GM10847 (cell line): ENCODE measurements around the gene FIZ1.

Experiments
- POLR2A ChIP-seq: IDR thresholded peaks from 2 replicates; pipeline ENCODE4 v1.6.1; 2011; ENCODE audit not compliant: insufficient read length; ENCODE audit errors: extremely low read depth

Gene FIZ1

DNA sequence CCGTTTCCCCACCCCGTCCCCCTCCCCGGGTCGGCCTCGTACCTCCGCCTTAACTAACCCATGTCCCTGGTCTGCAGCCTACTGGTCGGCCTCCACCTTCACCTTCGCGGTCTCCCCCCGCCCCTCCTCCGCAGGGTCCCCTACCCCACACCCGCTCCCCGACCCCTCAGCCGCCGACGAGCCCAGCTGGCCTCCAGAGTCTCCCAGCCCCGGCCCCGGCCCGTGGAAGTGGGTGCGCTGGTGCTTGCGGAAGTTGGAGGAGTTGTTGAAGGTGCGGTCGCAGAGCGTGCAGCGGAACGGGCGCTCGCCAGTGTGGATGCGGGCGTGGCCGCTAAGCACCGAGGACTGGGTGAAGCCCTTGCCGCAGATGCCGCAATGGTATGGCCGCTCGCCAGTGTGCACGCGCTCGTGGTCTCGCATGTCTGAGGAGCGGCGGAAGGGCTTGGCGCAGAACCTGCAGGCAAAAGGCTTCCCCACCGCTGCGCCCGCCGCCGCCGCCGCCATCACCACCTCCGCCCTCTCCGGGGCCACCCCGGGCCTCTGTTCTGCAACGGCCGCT, 22.4 kb upstream of the FIZ1 start:
- TF ChIP-seq POLR2A, result no peak

DNA sequence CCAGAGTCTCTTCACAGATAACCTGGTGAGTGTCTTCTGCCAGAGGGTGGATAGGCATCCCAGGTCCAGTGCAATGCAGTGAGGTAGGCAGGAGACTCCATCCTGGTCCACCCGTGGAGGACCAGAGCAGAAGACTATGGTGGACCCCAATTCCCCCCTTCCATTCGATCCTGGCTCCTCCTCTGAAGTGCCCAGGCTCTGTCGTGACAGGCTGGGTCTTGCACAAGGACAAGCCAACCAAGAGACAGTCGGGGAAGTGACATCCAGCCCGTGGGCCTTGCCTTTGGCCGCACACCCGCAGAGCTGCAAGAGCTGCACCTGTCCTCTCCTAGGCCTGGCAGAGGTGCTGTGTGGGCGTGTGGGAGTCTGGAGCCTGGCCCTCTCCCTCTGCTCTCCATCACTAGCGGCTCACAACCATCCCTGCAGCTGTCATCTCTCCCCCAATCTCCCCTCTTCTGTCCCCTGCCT, 21.9 kb upstream of the FIZ1 start:
- TF ChIP-seq POLR2A, result no peak

DNA sequence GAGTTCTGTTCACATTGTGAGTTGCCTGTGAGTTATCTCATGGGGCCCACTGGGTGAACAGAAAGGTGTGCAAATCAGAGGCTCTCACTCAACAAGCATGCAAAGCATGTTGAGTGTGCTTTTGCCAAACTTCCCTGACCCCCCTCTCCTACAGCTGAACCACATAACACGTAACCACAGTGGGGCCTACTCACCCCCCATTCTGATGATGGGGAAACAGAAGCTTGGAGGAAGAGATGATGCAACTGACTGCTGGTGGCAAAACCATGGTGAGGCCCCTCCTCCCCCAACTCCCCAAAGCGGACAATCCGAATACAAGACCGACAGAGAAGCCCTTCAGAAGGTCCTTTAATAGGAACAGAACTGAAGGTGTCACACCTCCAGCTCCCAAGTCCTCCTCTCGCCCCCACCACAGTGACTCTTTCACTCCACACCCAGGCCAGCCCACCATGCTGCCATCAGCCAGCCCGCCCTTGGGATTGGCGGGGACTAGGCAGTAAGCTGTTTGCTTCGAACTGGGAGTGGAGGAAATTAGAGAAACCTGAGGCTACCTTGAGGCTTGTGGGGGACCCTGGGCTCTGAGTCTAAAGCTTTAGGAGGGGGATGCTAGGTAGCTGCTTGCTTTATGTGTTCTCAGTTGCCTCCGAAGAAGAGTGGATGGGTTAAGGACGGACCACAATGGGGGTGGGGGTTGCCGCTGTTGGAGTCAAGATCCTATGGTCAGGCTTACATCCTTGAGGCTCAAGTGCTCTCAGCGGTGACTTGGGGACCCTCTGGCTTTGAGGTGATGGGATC, 21.3 kb upstream of the FIZ1 start:
- TF ChIP-seq POLR2A, result no peak

DNA sequence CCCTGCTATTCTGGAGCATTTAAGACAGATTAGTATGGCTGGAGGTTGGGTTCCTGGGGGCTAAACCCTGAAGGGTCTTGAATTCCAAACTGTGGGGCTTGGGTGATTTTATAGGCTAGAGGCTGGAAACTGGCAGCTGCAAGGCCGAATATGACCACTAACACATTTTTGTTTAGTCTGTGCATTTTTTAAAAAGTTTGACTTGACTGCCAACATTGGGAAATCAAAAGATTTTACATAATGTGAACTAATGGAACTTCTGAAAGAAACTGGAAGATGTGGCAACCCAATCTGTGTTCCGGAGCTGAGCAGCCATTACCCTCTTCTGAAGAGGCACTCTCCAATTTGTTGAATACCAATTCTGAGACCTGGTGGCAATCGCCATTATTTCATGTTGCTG, 20.0 kb upstream of the FIZ1 start:
- TF ChIP-seq POLR2A, result no peak

DNA sequence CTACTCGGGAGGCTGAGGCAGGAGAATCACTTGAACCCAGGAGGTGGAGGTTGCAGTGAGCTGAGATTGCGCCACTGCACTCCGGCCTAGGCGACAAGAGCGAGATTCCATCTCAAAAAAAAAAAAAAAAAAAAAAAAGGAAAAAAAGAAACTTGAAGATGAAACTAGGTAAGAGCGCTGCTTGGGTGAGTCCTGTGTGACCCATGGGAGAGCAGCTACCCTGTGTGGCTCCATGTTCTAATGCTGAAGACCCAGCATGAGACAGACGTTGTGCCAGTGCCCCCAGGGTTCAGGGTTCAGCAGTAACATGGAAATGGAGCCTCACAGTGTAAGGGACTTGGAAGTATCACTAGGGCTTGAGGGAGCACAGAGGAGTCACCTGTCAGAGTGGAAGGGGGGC, 19.1 kb upstream of the FIZ1 start:
- no peak for TF ChIP-seq POLR2A

DNA sequence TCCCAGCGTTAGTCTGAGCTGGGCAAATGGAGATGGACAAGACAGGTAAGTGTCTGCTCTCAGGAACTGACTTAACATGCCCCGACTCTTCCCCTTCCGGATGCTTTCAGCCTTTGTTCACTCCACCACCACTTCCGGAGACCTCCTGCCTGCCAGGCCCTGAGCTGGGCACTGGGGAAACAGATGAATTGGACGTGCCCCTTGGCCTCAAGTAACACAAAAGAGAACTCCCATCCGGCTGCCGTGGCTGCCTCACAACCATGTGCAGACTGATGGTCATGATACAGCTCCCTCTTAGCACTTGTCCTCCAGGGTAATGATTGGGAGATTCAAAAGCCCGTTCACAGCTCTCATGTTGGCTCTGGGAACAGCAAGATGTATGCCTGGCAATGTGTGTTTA, 18.1 kb upstream of the FIZ1 start:
- no peak for TF ChIP-seq POLR2A

DNA sequence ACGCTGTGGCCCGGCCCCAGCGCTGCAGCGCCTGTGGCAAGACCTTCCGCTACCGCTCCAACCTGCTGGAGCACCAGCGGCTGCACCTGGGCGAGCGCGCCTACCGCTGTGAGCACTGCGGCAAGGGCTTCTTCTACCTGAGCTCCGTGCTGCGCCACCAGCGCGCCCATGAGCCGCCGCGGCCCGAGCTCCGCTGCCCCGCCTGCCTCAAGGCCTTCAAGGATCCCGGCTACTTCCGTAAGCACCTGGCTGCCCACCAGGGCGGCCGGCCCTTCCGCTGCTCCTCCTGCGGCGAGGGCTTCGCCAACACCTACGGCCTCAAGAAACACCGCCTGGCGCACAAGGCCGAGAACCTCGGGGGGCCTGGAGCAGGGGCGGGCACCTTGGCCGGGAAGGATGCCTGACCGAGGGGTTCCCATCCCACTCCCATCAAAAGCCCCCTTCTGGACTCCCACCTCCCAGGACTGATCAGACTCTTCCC, 17.1 kb upstream of the FIZ1 start:
- no peak for TF ChIP-seq POLR2A

DNA sequence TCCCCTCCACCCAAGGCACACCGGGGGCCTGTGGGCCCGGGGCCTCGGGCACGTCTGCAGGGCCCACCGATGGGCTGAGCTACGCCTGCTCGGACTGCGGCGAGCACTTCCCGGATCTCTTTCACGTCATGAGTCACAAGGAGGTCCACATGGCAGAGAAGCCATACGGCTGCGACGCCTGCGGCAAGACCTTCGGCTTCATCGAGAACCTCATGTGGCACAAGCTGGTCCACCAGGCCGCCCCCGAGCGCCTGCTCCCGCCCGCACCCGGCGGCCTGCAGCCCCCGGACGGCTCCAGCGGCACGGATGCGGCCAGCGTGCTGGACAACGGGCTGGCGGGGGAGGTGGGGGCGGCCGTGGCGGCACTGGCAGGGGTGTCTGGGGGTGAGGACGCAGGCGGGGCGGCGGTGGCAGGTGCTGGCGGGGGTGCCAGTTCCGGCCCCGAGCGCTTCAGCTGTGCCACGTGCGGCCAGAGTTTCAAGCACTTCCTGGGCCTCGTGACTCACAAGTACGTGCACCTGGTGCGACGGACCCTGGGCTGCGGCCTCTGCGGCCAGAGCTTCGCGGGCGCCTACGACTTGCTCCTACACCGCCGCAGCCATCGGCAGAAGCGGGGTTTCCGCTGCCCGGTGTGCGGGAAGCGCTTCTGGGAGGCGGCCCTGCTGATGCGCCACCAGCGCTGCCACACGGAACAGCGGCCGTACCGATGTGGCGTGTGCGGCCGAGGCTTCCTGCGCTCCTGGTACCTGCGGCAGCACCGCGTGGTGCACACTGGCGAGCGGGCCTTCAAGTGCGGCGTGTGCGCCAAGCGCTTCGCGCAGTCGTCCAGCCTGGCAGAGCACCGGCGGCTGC, 16.5 kb upstream of the FIZ1 start:
- TF ChIP-seq POLR2A, result no peak

DNA sequence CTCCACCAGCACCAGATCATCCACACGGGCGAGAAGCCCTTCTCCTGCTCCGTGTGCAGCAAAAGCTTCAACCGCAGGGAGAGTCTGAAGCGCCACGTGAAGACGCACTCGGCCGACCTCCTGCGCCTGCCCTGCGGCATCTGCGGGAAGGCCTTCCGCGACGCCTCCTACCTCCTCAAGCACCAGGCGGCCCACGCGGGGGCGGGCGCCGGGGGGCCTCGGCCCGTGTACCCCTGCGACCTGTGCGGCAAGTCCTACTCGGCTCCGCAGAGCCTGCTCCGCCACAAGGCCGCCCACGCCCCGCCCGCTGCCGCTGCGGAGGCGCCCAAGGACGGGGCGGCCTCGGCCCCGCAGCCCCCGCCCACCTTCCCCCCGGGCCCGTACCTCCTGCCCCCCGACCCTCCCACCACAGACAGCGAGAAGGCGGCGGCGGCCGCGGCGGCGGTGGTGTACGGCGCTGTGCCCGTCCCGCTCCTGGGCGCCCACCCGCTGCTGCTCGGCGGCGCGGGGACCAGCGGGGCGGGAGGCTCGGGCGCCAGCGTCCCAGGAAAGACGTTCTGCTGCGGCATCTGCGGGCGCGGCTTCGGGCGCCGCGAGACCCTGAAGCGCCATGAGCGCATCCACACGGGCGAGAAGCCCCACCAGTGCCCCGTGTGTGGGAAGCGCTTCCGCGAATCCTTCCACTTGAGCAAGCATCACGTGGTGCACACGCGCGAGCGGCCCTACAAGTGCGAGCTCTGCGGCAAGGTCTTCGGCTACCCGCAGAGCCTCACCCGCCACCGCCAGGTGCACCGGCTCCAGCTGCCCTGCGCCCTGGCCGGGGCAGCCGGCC, 15.6 kb upstream of the FIZ1 start:
- no peak for TF ChIP-seq POLR2A

DNA sequence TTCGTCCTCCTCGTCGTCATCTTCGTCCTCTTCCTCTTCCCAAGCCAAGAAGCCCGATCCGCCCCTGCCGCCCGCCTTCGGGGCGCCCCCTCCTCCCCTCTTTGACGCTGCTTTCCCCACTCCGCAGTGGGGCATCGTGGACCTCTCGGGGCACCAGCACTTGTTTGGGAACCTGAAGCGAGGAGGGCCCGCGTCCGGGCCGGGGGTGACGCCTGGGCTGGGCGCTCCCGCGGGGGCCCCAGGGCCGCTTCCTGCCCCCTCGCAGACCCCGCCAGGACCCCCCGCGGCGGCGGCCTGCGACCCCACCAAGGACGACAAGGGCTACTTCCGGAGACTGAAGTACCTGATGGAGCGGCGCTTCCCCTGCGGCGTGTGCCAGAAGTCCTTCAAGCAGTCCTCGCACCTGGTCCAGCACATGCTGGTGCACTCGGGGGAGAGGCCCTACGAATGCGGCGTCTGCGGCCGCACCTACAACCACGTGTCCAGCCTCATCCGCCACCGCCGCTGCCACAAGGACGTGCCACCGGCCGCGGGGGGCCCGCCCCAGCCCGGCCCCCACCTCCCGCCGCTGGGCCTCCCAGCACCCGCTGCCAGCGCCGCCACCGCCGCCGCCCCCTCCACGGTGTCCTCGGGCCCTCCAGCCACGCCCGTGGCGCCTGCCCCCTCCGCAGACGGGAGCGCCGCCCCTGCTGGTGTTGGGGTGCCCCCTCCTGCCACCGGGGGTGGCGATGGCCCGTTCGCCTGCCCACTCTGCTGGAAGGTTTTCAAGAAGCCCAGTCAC, 14.8 kb upstream of the FIZ1 start:
- TF ChIP-seq POLR2A, result no peak

DNA sequence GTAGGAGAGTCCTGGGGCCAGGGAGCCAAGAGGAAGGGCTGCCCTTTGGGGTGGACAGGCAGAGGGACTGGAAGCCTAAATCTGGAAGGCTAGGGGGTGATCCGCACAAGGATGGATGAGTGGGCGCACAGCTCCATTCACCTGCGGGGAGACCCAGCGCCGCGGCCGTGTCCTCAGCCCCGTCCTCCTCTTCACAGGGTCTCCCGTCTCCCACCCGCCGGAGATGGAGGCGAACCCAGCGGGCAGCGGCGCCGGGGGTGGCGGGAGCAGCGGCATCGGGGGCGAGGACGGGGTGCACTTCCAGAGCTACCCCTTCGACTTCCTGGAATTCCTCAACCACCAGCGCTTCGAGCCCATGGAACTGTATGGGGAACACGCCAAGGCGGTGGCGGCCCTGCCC, 14.1 kb upstream of the FIZ1 start:
- no peak for TF ChIP-seq POLR2A

DNA sequence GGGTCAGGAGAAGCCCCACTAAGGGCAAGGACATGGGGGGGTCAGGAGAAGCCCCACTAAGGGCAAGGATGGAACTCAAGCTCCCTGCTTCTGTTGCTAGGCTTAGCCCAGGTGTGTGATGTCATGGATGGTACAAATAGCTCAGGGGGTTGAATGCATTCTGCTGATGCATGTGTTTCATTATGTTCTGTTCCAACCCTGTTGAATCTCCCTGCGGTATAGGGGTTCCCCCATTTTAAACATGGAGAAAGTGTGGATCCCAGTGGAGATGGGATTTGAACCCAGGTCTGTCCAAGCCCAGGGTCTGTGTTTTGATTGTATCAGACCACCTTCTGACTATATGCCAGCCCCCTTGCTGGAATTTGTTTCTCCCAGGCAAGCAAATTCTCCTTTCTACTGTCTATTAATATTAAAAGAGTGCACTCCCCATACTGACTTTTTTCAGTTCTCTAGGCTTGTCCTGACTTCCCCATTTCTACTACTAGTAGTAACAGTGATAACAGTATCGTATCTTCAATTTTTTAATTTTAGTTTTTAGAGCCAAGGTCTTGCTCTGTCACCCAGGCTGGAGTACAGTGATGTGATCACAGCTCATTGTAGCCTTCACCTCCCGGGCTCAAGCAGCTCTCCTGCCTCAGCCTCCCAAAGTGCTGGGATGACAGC, 12.8 kb upstream of the FIZ1 start:
- no peak for TF ChIP-seq POLR2A

DNA sequence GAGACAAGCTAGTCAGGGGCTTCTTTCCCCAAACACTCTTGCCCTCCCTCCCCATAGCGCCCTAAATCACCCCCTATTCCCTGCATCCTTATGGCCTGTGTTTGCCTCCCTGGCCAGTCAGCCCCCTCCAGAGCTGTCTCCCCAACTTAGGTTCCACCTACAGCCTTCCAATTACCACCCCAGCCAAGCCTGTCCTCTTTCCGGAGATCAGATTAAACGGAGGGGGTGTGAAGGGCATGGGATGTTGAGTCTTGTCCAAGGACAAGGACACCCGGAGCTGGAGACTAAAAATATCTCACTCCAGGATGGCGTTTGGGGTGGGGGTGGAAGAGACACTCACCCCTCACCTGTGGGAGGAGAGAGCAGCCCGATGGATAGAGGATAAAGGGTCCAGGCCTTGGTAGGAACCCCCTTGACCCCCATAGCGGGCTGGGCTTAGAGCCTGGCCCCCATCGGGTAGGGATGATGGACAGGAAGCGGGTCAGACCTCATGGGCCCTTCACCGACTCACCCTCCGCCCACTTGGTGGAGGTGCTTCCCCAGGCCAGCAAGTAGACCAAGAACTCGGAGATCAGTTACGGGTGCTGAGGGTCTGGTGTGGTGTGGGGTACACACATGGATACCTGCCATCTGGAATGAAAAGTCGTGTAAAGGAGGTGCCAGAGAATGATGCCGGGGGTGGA, 12.1 kb upstream of the FIZ1 start:
- TF ChIP-seq POLR2A, result no peak
